ENCODE results near the gene NDST3.
"Not testable (repeated sequence)": the region's sequence is repeated elsewhere in the genome, so short reads cannot be mapped to it uniquely, and the experiment has no call there.

The NDST3 gene

DNA sequence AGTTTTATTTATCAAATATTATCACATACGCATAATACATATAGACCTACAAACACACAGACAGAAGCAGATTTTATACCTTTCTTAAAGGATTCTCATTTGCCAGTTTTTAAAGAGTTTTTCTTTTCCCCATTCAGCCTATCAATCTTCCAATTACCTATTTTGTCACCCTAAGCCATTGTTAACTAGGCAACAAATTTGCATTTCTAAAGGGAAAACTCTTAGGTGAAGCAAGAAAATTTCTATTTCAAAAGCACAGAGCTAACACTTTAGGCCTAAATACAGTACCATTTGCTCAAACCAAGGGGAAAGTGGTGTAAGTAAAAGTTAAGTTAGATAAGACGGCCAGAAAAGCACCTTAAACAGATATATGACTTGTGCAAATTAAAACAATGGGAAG lies 156.6 kb downstream of the NDST3 start:
- no peak for DNase-seq

GRCh38 chr4:118193421-118193820 lies 159.1 kb downstream of the NDST3 start:
- DNase-seq: no peak

GRCh38 chr4:118206627-118207026 lies 172.3 kb downstream of the NDST3 start:
- DNase-seq: no peak

DNA sequence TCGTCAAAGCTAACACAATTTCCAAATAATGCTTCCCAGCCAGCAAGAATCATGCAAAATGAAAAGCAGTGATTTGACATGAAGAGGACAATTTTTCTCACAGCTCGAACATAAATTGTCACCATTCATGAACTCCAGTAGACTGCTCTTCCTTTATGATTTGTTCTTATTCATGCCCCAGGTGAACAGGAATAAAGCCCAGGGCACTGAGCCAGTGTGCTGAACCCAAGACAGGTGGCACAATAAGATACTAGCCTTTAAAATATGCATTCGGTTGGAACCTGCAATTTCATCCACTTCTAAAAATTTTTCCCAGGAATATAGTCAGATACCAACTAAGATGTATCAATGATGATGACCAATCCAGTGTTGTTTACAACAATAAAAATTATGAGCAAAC lies 178.8 kb downstream of the NDST3 start:
- DNase-seq: no peak

DNA sequence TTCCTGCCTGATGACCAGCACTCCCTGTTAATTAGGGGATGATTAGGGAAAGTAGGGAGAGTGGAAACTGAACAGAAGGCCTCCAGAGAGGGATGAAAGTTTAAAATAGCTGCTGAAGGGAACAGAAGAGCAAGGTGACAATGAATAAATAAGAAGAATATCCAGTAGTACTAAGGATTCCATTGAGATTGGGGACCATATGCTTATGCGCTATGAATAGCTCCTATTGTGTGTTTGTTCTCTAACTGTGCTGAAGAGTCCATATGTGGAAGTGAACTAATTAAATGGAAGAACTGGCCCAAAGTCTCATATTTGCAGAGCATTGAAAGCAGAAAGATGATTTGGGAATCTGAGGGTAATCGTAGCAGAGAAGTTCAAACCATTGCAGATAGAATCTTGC lies 181.5 kb downstream of the NDST3 start:
- DNase-seq: no peak

DNA sequence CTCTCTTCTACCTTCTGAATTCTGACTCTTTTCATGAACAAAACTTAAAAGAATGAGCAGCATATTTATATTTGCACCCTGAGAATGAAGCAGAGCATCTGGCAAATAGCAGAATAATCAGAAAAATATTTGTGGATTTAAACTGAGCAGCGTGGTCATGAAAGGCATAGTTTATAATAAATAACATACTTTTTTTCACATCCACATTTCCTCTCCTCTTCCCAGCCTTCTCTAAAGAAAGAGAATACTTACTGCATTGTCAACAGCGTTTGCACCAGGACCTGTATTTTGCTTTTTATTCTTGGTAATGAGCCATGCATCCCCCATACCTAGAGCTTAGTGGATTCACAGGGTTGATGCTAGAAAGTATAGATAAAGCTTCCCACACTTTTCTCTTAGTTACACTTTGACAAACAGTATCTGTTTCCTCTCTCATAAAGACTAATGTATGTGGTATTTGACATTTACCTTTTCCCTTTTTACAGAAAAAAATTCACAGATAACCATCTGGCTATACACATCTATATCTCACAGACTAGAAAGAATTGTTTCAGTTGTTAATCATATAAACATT lies 187.0 kb downstream of the NDST3 start:
- no peak for DNase-seq

GRCh38 chr4:118224243-118224829 lies 190.1 kb downstream of the NDST3 start:
- peak; percentile 45 for DNase-seq

DNA sequence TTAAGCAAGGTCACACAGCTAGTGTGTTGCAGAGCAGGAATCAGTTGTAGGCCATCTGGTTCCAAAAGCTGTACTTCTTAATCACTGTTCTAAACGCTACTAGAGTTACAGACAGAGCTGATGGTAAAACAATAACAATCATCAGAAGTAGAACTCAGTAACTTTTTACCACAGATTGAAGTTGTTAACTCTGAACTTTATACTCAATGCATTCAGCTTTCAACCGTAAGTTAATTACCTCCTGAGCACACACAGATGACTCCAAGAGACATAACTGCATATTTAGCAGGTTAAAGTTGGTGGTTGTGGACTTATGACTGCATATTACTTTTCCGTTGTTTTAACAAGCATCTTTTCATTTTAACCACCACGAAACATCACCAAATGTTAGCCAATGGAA lies 191.2 kb downstream of the NDST3 start:
- no peak for DNase-seq

GRCh38 chr4:118226311-118227010 lies 192.2 kb downstream of the NDST3 start:
- DNase-seq: no peak

DNA sequence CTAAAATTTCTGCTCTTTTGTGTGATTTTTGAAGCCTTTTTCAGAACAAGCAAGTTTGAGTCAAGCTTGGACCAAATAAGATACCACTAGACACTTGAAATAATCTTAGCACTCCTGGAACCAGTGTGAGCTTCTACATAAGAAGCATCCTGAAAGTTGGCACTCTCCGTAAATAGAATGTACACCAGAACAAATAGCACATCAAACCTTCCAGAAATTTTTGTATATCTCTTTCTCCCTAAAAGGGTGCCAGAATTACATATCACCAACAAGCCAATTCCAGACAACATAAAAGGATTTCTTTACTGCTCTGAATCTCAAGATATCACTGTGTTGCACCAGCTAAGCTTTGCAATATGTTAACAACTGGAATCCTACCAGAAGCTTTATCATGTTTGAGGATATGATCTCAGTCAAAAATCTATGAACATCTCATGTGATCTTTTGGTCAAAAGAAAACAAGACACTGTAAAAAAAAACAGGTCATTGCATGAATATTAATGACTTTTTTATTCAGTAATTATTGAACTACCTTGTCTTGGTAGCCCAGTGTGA lies 201.4 kb downstream of the NDST3 start:
- no peak for DNase-seq

- no peak for DNase-seq
Observed at GRCh38 chr4:118237531-118237930, 203.2 kb downstream of the NDST3 start.

GRCh38 chr4:118249890-118250289 lies 215.6 kb downstream of the NDST3 start:
- DNase-seq: no peak

DNA sequence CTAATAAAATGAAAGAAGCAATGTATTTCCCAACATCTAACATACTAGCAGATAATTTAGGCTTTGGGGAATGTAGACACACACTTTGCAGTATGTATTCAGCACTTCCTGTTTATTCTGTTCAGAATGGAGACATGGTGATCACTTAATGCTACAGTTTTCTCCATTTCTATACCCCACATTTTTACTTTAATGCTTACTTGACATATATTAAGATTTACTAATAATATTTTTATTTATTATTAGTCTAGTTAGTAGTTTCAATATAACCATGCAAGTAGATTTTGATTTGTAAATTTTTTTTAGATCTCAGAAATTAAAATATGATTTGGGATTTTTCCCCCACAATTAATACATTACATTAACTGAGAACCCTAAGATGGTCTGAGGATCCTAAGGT lies 220.1 kb downstream of the NDST3 start:
- DNase-seq: no peak

GRCh38 chr4:118259111-118259510 lies 224.8 kb downstream of the NDST3 start:
- no peak for DNase-seq

DNA sequence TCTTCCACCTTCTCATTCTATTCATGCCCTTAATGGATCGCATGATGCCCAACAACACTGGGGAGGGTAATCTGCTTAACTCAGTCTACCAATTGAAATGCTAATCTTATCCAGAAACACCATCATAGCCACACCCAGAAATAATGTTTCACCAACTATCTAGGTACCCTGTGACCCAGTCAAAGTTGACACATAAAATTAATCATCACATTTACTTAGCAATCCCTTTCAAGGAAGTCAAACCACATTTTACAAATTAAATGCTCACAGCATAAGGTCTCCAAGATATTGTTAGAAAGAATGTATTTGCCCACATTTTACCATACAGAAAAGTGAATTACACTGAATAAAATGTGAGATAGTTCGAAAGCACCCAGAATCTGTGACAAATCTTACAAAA lies 226.0 kb downstream of the NDST3 start:
- no peak for DNase-seq

DNA sequence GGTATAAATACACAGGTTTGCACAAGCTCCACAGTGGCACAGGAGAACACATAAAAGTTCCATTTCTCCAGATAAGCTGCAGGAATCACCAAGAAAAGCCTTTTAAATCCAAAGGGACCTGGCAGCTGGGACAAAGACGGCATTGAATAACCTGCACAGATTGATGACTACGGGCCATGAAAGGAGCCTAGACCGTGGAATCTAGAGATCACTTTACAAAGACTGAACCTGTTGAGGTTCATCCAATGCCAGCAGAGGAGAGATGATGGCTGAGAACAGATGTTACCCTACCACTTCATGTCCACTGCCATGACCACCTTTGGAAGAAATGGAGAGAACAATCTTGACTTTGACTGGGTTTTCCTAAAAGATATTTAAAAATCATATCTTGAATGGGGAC lies 229.8 kb downstream of the NDST3 start:
- no peak for DNase-seq

GRCh38 chr4:118265312-118266144 lies 231.2 kb downstream of the NDST3 start:
- DNase-seq: peak; percentile 33

GRCh38 chr4:118266145-118266496 lies 231.8 kb downstream of the NDST3 start:
- not testable (repeated sequence) for DNase-seq

DNA sequence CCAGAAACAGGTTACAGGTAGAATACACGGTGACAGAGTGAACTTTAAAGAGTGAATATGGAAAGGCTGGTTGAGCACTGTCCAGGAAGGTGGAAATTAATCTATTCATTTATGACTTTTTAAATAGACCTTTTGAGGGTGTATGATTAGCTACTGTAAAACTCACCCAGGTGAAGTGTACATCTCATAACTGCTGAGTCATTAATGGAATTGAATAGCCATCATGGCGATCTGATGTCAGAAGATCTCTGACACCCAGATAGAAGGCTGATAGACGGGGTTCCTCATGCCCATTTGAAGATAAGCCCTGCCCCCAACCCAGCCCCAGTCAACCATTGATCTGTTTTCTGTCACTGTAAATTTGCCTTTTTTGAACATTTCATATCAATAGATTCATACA lies 234.5 kb downstream of the NDST3 start:
- no peak for DNase-seq

GRCh38 chr4:118270492-118270891 lies 236.2 kb downstream of the NDST3 start:
- peak; percentile 45 for DNase-seq

DNA sequence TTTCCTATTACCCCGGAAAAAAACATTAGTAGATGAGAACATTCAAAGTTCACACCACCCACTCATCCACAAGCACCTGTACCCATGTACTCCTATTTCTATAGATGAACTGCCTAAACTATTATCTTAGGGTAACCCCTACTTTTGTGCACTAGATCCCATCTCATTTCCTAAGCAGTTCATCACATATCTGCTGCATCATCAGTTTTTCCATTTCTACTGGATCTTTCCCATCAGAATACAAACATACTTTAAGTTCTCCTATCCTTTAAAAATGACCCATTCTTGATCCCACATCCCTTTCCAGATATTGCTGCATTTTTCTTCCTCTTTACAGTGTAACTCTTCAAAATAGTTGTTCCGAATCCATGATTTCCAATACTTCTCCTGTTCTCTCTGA lies 237.5 kb downstream of the NDST3 start:
- no peak for DNase-seq

GRCh38 chr4:118273642-118274041 lies 239.4 kb downstream of the NDST3 start:
- no peak for DNase-seq

- no peak for DNase-seq
Observed at GRCh38 chr4:118276580-118276979, 242.3 kb downstream of the NDST3 start.

GRCh38 chr4:118277243-118277642 lies 243.0 kb downstream of the NDST3 start:
- no peak for DNase-seq
